Dermis microvascular lymphatic vessel endothelial cell (primary cell): ENCODE results near the gene RINT1. TPM values are rescaled to one million over a fixed set of nuclear protein-coding genes. Genes with fewer than 3 reads are reported as not detected.

Experiments used
- DNase-seq, 2 donors: peaks; one replicate each; pipeline versions ENCODE4 v3.0.0 to v3.0.0-alpha.2; 2010; ENCODE audit warnings: low read depth in 2 of 2
- total RNA-seq: library from RNA; depleted of rRNA; stranded (reverse); fragments of >200 nt; gene quantifications from 2 replicates; pipeline ENCODE4 v1.2.1, GENCODE V29; 2014

RINT1 gene
- total RNA-seq, 1 donor from 2014 or later: 9.9 TPM

- DNase-seq: no peak
Measured at GRCh38 chr7:105532709-105533460, 884 bp downstream of the RINT1 start.

GRCh38 chr7:105538339-105538738 is 6.3 kb downstream of the RINT1 start:
- no peak for DNase-seq

GRCh38 chr7:105559926-105560325 is 27.9 kb downstream of the RINT1 start:
- DNase-seq: no peak

- no peak for DNase-seq
Measured at GRCh38 chr7:105565190-105565589, 33.2 kb downstream of the RINT1 start.

GRCh38 chr7:105567024-105567423 is 35.0 kb downstream of the RINT1 start:
- peak; percentile 30 to 50 for DNase-seq

GRCh38 chr7:105567821-105568220 is 35.8 kb downstream of the RINT1 start:
- DNase-seq: no peak

GRCh38 chr7:105571891-105572290 is 39.9 kb downstream of the RINT1 start:
- no peak for DNase-seq

- DNase-seq: no peak
Measured at GRCh38 chr7:105577251-105577650, 45.2 kb downstream of the RINT1 start.

GRCh38 chr7:105578496-105578895 is 46.5 kb downstream of the RINT1 start:
- DNase-seq: no peak

- no peak for DNase-seq
Measured at GRCh38 chr7:105580022-105580740, 48.2 kb downstream of the RINT1 start.

GRCh38 chr7:105581066-105581811 is 49.2 kb downstream of the RINT1 start, which contains the start of gene EFCAB10:
Gene EFCAB10 (minus strand): TSS chr7:105581493. CDS start chr7:105581463, 30 bp downstream.
- peak; percentile 15 to 51 for DNase-seq

GRCh38 chr7:105583061-105583460 is 51.1 kb downstream of the RINT1 start:
- DNase-seq: no peak

GRCh38 chr7:105584165-105584564 is 52.2 kb downstream of the RINT1 start:
- DNase-seq: no peak

GRCh38 chr7:105585850-105586500 is 54.0 kb downstream of the RINT1 start:
- DNase-seq: no peak

GRCh38 chr7:105587909-105588635 is 56.1 kb downstream of the RINT1 start:
- no peak for DNase-seq

- peak; percentile 73 to 81 for DNase-seq
Measured at GRCh38 chr7:105589356-105590077, 57.5 kb downstream of the RINT1 start.

- DNase-seq: no peak
Measured at GRCh38 chr7:105590793-105591192, 58.8 kb downstream of the RINT1 start.

GRCh38 chr7:105591522-105591921 is 59.5 kb downstream of the RINT1 start:
- DNase-seq: peak in 1 of 2 donors; percentile 34

GRCh38 chr7:105594034-105594433 is 62.0 kb downstream of the RINT1 start:
- DNase-seq: no peak

- no peak for DNase-seq
Measured at GRCh38 chr7:105596866-105597265, 64.9 kb downstream of the RINT1 start.
